HepG2 (cell line): Measurements from ENCODE around the gene PDZK1. TPM values are rescaled to one million over a fixed set of nuclear protein-coding genes. Genes with fewer than 3 reads are reported as not detected.

Experiments
- ATAC-seq: fragments of 200-7000 bp; cut with Tn5 transposase; 3 replicates; pipeline ENCODE4 v1.9.1; 2020; ENCODE audit warnings: mild to moderate bottlenecking, moderate library complexity
- BruUV-seq: library from RNA; stranded (reverse); fragments of 400-500 nt; replicated peaks from 2 replicates; lab custom pipeline; 2021; lab: Mats Ljungman, UMichigan
- CTCF ChIA-PET: fragments of 300-600 bp; formaldehyde crosslinking; extraction: SDS; loops from one replicate; lab custom pipeline; 2021; ENCODE audit warnings: low total read pairs, inconsistent platforms, low intra/inter-chr PET ratio; lab: Yijun Ruan, JAX
- POLR2A ChIA-PET: fragments of 350-600 bp; sonication (Branson Sonifier 250); formaldehyde crosslinking; loops from one replicate; lab custom pipeline; 2020; ENCODE audit warnings: antibody characterized with exemption, inconsistent platforms; lab: Yijun Ruan, JAX
- DNase-seq: peaks from one replicate; pipeline ENCODE4 v3.0.0-alpha.2; 2015; ENCODE audit warnings: low spot score
- FAIRE-seq: peaks from 3 replicates; lab custom pipeline; 2011; peaks lifted over from hg19 to GRCh38; lab: Jason Lieb, UNC
- H2AFZ ChIP-seq: one replicate; pipeline ENCODE4 v1.6.1; 2011; ENCODE audit warnings: low read length, inconsistent platforms
- H3K27ac ChIP-seq: fragments of 300-600 bp; 3 replicates; pipeline ENCODE4 v1.8.0; 2011; ENCODE audit warnings: mixed run types, mild to moderate bottlenecking, mixed read lengths, low read length, inconsistent platforms; ENCODE audit not compliant: insufficient read depth; ENCODE audit errors: extremely low read length
- H3K27me3 ChIP-seq, 2 experiments: fragments of 200-600 bp in 1 of 2; 2 replicates in 1 of 2; 3 replicates in 1 of 2; pipeline versions ENCODE4 v1.6.0 to v1.8.0; 2011; ENCODE audit warnings: low read length in 2 of 2, mild to moderate bottlenecking in 2 of 2, moderate library complexity in 2 of 2, inconsistent platforms in 1 of 2; ENCODE audit not compliant: insufficient read depth in 2 of 2, control insufficient read depth in 1 of 2
- H3K36me3 ChIP-seq, 2 experiments: fragments of 200-600 bp in 1 of 2; replicated peaks in 1 of 2; 2 replicates in 1 of 2; 3 replicates in 1 of 2; pipeline versions ENCODE4 v1.5.1 to v1.8.0; 2011; ENCODE audit warnings: low read length in 2 of 2, inconsistent platforms in 1 of 2; ENCODE audit not compliant: insufficient read depth in 2 of 2, control insufficient read depth in 1 of 2
- H3K4me1 ChIP-seq: 2 replicates; pipeline ENCODE4 v1.5.1; 2012; ENCODE audit warnings: low read length, inconsistent platforms; ENCODE audit not compliant: insufficient read depth
- H3K4me2 ChIP-seq: 2 replicates; pipeline ENCODE4 v1.6.0; 2011; ENCODE audit warnings: low read depth, low read length, inconsistent platforms
- H3K4me3 ChIP-seq, 3 experiments: fragments of 200-600 bp in 1 of 3; sonication (generic), shearing (Covaris generic) in 1 of 3; replicated peaks in 1 of 3; 2 replicates each; pipeline ENCODE4 v1.5.1; 2011 to 2016; ENCODE audit warnings: low read length in 3 of 3, inconsistent platforms in 2 of 3, low read depth in 2 of 3, mild to moderate bottlenecking in 2 of 3, control low read depth in 1 of 3, mixed read lengths in 1 of 3; ENCODE audit not compliant: insufficient read depth in 1 of 3
- H3K79me2 ChIP-seq: one replicate; pipeline ENCODE4 v1.6.1; 2011; ENCODE audit warnings: low read length, inconsistent platforms; ENCODE audit not compliant: insufficient read depth
- H3K9ac ChIP-seq: 2 replicates; pipeline ENCODE4 v1.6.0; 2011; ENCODE audit warnings: mild to moderate bottlenecking, low read depth, low read length, inconsistent platforms; ENCODE audit not compliant: insufficient read depth
- H3K9me3 ChIP-seq: 2 replicates; pipeline ENCODE4 v1.5.1; 2012; ENCODE audit warnings: mild to moderate bottlenecking, low read length
- H4K20me1 ChIP-seq: 2 replicates; pipeline ENCODE4 v1.6.0; 2011; ENCODE audit warnings: inconsistent platforms, mild to moderate bottlenecking, low read length, moderate library complexity; ENCODE audit not compliant: insufficient read depth
- CEBPB ChIP-seq: IDR thresholded peaks from 2 replicates; pipeline ENCODE4 v1.6.1; 2011; ENCODE audit warnings: low read depth, low read length, improper control_type of control experiment, borderline replicate concordance
- CEBPG ChIP-seq: IDR thresholded peaks from 2 replicates; pipeline ENCODE4 v1.6.1; 2016
- HIVEP1 ChIP-seq: sonication (generic); formaldehyde crosslinking; IDR thresholded peaks from 2 replicates; pipeline ENCODE4 v1.4.0; 2020; ENCODE audit warnings: mild to moderate bottlenecking, missing genetic modification reagents
- ISL2 ChIP-seq: sonication (generic); formaldehyde crosslinking; IDR thresholded peaks from 2 replicates; pipeline ENCODE4 v1.5.0; 2020; ENCODE audit warnings: missing genetic modification reagents
- NCOR1 ChIP-seq: fragments of 200-600 bp; sonication (generic); IDR thresholded peaks from 2 replicates; pipeline ENCODE4 v1.7.0; 2017; ENCODE audit warnings: antibody characterized with exemption, low read length, borderline replicate concordance
- PITX1 ChIP-seq: sonication (generic); formaldehyde crosslinking; IDR thresholded peaks from 2 replicates; pipeline ENCODE4 v1.5.1; 2020; ENCODE audit warnings: mild to moderate bottlenecking, missing genetic modification reagents
- REL ChIP-seq: sonication (generic); formaldehyde crosslinking; conservative IDR thresholded peaks from 2 replicates; pipeline ENCODE4 v1.8.0; 2022; ENCODE audit warnings: mild to moderate bottlenecking, missing genetic modification reagents, moderate library complexity
- TARDBP ChIP-seq: sonication (generic); formaldehyde crosslinking; IDR thresholded peaks from 2 replicates; pipeline ENCODE4 v1.8.0; 2022; ENCODE audit warnings: mild to moderate bottlenecking, missing genetic modification reagents
- ZNF232 ChIP-seq: sonication (generic); formaldehyde crosslinking; IDR thresholded peaks from 2 replicates; pipeline ENCODE4 v1.4.0; 2020; ENCODE audit warnings: missing genetic modification reagents, borderline replicate concordance
- ZNF253 ChIP-seq: sonication (generic); formaldehyde crosslinking; IDR thresholded peaks from 2 replicates; pipeline ENCODE4 v1.8.0; 2022; ENCODE audit warnings: mild to moderate bottlenecking, missing genetic modification reagents, borderline replicate concordance
- ZNF598 ChIP-seq: sonication (generic); formaldehyde crosslinking; IDR thresholded peaks from 2 replicates; pipeline ENCODE4 v1.5.1; 2020; ENCODE audit warnings: mild to moderate bottlenecking, missing genetic modification reagents, borderline replicate concordance
- WGBS: methylation state at CpG from one replicate; pipeline ENCODE4 v1.1.6; 2017; ENCODE audit warnings: low lambda C conversion rate; 5-methylcytosine and 5-hydroxymethylcytosine counted together
- in situ Hi-C: cut with HindIII; loops from 2 replicates; pipeline ENCODE4 v1.10.0; 2017; ENCODE audit warnings: low pct_unique_long_range_greater_than_20kb; ENCODE audit not compliant: extremely low pct_ligation_motif_present
- intact Hi-C: fragments of 100-400 bp; cut with micrococcal nuclease; formaldehyde crosslinking; loops from one replicate; pipeline ENCODE4 v1.10.0; 2022; ENCODE audit not compliant: unreplicated experiment
- polyA plus RNA-seq, 8 experiments: library from polyadenylated mRNA; depleted of rRNA in 3 of 8; stranded (reverse) in 7 of 8; unstranded in 1 of 8; fragments of >200 nt; fragmentation: Illumina TruSeq in 4 of 8; extraction: Trizol in 4 of 8; gene quantifications; 2 replicates each; pipeline versions ENCODE4 v1.2.1 to v1.2.3, GENCODE V29; 2011 to 2016; ENCODE audit warnings: low read depth in 4 of 8, missing spikeins in 1 of 8, mixed read lengths in 1 of 8; ENCODE audit not compliant: insufficient read depth in 1 of 8
- total RNA-seq, 5 experiments: library from RNA; depleted of rRNA; stranded (reverse); fragments of >200 nt; fragmentation: Illumina TruSeq; extraction: Trizol; gene quantifications; 2 replicates each; pipeline ENCODE4 v1.2.3, GENCODE V29; 2016; ENCODE audit warnings: low read depth in 1 of 5

PDZK1 gene
- total and polyA plus RNA-seq, 2 of the 13 experiments (the other 11 are each of a cell fraction or from before 2014, with no cell fraction given) = 16.2 to 46.4 TPM

- DNase-seq = no peak
- no peak overlapping the region; a peak in 1 of 6 replicates for H3K4me3 ChIP-seq
- H3K36me3 ChIP-seq = no peaks in the 10 kb centered on the region; a peak in 1 of 5 replicates
- no peak overlapping the region for H3K9ac ChIP-seq
- no peaks in the 10 kb centered on the region for H3K27me3 ChIP-seq
- TF ChIP-seq CEBPG (CRISPR knock-in tag) (peak; percentile 43), CEBPB (peak; percentile 25; the same call in 1 of the 2 replicates), ZNF232 (CRISPR knock-in tag) (no peak), TARDBP (no peak), REL (CRISPR knock-in tag) (no peak), NCOR1 (no peak), ZNF598 (CRISPR knock-in tag) (no peak), ISL2 (CRISPR knock-in tag) (no peak), ZNF253 (CRISPR knock-in tag) (no peak), PITX1 (no peak), HIVEP1 (CRISPR knock-in tag) (no peak)
- intact Hi-C loops (loop anchor here (1.0 kb wide), 1 partner anchor 9 kb away; no protein-coding TSS in a partner anchor), in situ Hi-C loops (no loop called here)
- no peak overlapping the region for H3K27ac ChIP-seq
- no peak for FAIRE-seq
- ChIA-PET CTCF (no interaction called here), POLR2A (no interaction called here)
- 77% methylated on average over 7 of the region's 7 CpGs for WGBS
- peaks cover 97% of the 10 kb centered on the region for H3K4me1 ChIP-seq
- no peaks in the 10 kb centered on the region for H4K20me1 ChIP-seq
- no peaks in the 10 kb centered on the region for H3K9me3 ChIP-seq
- BruUV-seq = no TSS peak
- peak overlapping the region; percentile 95; the same call in 1 of the 2 replicates for H3K4me2 ChIP-seq
- peaks cover 18% of the 10 kb centered on the region for H3K79me2 ChIP-seq
- no peak overlapping the region for H2AFZ ChIP-seq
- ATAC-seq = no peak
Observed at GRCh38 chr1:145705622-145706021, 1.5 kb downstream of the PDZK1 start.
